SK-N-SH (cell line): ENCODE measurements around the gene TNFSF18.

ENCODE experiments used
- CHD2 ChIP-seq: fragments of 150-350 bp; IDR thresholded peaks from 2 replicates; pipeline ENCODE4 v1.6.1; 2018; ENCODE audit warnings: low read length; ENCODE audit not compliant: partially characterized antibody
- FOXM1 ChIP-seq: IDR thresholded peaks from 2 replicates; pipeline ENCODE4 v1.4.0; 2012; ENCODE audit warnings: low read depth, mild to moderate bottlenecking
- GABPA ChIP-seq: IDR thresholded peaks from 2 replicates; pipeline ENCODE4 v1.4.0; 2012; ENCODE audit warnings: low read depth, mild to moderate bottlenecking
- REST ChIP-seq: IDR thresholded peaks from 2 replicates; pipeline ENCODE4 v1.6.1; 2012; ENCODE audit warnings: mild to moderate bottlenecking, low read depth, low read length, moderate library complexity
- YY1 ChIP-seq: IDR thresholded peaks from 2 replicates; pipeline ENCODE4 v1.4.0; 2012; ENCODE audit warnings: low read depth, mild to moderate bottlenecking
- TF ChIP-seq, protein P1 (sequence below): fragments of 200-600 bp; sonication (generic); IDR thresholded peaks from 2 replicates; pipeline ENCODE4 v1.6.1; 2017; ENCODE audit warnings: antibody characterized with exemption, mild to moderate bottlenecking, moderate library complexity

DNA sequence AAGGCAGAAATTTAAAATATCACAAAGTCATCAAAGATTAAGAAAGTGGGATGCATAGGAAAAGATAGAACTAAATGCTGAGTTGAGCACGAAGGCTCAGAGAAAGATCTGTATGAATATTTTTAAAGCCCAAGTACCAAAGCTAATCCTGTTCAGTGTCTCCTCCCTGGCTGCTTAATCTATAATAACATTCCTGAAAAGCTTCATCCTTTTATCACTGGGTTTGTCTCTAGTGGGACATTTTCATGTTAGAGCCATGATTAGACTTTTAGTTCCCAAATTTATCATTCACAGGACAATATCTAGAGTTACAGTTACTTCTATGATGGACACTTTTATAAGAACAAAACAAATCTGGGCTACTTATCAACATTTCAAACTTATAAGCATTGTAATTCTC is 38.6 kb downstream of the TNFSF18 start:
- TF ChIP-seq YY1 = no peak
- TF ChIP-seq, protein P1, sequence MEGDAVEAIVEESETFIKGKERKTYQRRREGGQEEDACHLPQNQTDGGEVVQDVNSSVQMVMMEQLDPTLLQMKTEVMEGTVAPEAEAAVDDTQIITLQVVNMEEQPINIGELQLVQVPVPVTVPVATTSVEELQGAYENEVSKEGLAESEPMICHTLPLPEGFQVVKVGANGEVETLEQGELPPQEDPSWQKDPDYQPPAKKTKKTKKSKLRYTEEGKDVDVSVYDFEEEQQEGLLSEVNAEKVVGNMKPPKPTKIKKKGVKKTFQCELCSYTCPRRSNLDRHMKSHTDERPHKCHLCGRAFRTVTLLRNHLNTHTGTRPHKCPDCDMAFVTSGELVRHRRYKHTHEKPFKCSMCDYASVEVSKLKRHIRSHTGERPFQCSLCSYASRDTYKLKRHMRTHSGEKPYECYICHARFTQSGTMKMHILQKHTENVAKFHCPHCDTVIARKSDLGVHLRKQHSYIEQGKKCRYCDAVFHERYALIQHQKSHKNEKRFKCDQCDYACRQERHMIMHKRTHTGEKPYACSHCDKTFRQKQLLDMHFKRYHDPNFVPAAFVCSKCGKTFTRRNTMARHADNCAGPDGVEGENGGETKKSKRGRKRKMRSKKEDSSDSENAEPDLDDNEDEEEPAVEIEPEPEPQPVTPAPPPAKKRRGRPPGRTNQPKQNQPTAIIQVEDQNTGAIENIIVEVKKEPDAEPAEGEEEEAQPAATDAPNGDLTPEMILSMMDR = no peak
- TF ChIP-seq FOXM1 = no peak
- no peak for TF ChIP-seq CHD2
- no peak for TF ChIP-seq REST
- TF ChIP-seq GABPA = no peak
